Midbrain (tissue), 1 donor: ENCODE results near the gene OR10A6.

Experiments
- DNase-seq: peaks from one replicate; lab custom pipeline; 2025; lab: John Stamatoyannopoulos, UW

OR10A6 gene

DNA sequence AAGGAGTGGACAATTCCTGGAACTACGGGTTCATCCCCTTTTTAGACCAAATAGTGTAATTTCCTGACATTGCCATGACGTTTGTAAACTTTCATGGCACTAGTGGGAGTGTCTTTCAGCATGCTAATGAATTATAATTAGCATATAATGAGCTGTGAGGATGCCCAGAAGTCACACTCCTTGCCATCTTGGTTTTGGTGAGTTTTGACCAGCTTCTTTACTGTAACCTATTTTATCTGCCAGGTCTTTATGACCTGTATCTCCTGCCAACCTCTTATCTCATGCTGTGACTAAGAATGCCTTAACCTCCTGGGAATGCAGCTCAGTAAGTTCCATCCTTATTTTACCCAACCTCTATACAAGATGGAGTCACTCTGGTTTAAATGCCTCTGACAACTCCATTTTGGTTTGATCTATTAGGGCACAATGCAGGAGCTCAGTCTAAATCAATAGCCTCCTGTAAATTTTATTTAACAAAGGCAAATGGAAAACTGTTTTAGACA lies 20.7 kb downstream of the OR10A6 start:
- DNase-seq, result no peak

DNA sequence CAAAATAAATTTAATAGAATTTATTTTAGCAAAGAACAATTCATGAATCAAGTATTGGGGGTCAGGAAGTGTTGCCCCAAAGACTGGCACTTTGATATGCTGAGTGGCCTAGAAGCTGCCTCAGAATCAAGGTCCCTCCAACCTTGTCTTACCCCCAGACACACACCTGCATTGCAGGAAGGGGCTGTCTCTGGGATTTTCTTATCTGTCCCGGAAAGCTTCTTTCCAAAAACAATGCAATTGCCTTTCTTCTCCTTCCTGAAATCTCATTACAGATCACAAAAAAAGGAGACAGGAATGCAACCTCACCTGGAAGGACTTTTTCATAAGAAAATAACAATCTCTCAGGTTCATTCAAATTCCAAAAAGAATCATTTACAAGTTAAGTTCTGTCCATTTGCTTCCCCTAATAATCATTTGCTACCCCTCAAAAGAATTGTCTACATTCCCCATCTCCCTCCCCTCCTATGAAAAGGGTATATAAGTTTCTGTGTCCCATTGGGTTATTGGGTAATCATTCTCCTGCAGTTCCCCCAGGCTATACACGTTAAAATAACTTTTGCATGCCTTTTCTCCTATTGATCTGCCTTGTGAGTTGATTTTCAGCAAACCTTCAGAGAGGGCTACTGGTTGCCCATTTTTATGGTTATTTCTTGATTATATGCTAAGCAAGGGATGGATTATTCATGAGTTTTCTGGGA lies 21.3 kb downstream of the OR10A6 start:
- no peak for DNase-seq

- no peak for DNase-seq
Measured at GRCh38 chr11:7907121-7907520, 23.9 kb downstream of the OR10A6 start.

GRCh38 chr11:7906481-7906880 lies 24.6 kb downstream of the OR10A6 start:
- DNase-seq, result no peak

GRCh38 chr11:7905961-7906429 lies 25.1 kb downstream of the OR10A6 start:
- no peak for DNase-seq

DNA sequence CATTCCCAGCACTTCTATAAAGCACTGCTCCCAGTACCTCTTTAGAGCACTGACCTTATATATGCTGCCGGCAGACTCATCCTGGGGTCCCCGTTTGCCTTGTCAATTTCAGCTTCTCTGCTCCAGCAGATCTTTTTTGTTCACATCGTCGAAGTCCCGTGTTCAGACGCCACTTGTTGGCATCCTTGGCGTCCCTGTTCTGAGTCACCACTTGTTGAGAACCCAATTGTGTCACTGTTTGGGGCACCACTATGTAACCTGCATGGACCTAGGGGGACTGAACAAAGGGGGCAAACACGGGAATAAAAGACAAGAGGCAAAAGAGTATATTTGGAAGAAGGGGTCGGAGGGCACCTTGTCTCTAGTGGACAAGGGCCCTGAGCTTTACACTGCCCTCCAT lies 25.5 kb downstream of the OR10A6 start:
- no peak for DNase-seq

GRCh38 chr11:7904917-7905316 lies 26.2 kb downstream of the OR10A6 start:
- no peak for DNase-seq

DNA sequence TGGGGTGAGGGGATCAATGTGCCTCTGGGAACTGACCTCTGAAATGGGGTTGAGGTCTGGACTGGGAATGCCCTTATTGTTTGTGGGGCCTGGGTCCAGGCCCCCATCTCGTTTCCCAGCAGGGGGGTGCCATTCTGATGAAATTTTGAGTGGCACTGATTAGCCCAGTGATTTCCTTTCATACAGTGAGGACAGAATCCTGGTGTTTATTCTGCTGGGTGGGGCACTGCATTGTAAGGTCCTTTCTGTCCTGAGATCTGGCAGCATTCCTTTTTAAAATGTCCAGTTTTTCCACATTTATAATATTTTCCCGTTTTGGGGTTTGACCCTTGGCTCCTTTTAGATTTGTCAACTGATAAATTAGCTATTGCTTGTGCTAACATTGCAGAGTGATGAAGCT lies 27.1 kb downstream of the OR10A6 start:
- DNase-seq, result no peak

DNA sequence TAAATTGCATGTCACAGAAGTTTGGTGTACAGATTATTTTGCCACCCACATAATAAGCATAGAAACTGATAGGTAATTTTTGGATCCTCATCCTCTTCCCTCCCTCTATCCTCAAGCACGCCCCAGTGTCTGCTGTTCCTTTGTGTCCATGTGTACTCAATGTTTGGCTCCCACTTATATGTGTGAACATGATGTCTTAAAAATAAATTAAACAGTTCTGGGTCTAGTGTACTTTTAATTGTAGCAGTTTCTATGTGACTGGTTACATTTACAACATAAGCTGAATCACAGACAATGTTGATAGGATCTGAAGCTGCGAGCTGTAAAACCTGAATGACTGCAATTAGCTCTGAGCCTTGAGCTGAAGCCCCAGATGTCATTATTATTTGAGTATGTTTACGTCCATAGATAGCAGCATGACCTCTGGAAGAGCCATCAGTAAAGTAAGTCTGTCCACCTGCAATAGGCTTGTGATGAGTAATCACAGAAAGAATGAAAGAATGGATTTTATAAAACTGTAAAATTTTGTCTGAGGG lies 29.7 kb downstream of the OR10A6 start:
- no peak for DNase-seq

GRCh38 chr11:7900686-7901085 lies 30.4 kb downstream of the OR10A6 start:
- no peak for DNase-seq

DNA sequence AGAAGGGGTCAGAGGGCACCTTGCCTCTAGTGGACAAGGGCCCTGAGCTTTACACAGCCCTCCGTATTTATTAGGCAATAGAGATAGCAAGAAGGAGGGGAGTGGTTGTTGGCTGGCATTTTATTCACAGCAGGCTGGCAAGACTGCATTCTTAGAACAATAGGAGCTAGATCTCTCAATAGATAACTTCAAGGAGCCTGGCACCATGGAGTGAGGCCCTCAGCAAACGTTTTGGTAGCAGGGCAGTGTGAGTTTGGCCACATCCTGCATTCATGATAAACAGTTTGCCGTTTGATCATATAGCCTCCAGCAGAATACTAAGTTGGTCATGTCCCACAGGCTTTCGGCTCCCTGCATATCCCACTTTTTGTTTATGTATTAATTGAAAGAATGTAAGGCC lies 31.6 kb downstream of the OR10A6 start:
- no peak for DNase-seq

GRCh38 chr11:7898666-7899283 lies 32.3 kb downstream of the OR10A6 start:
- DNase-seq, result no peak

- no peak for DNase-seq
Measured at GRCh38 chr11:7896009-7896785, 34.9 kb downstream of the OR10A6 start.

- DNase-seq, result no peak
Measured at GRCh38 chr11:7894251-7894650, 36.8 kb downstream of the OR10A6 start.

- no peak for DNase-seq
Measured at GRCh38 chr11:7893796-7894195, 37.3 kb downstream of the OR10A6 start.

DNA sequence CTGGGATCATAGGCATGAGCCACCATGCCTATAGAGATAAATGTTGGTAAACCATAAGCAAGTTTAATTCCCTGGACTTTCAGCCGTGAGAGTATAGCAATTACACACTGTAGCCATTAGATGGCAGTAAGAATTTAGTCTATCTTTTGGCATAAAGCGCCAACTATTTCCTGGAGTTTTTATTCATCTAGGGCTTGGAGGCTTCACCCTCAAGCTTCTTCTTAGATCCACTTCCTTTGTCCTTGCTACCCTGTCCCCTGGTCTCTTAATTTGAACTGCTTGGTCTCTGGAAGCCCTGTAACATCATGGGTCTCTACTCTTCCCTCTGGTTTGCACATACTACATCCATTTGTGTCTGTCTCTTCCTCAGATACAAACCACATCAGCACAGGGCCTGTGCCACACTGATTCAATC lies 38.2 kb downstream of the OR10A6 start:
- peak; percentile 59 for DNase-seq

GRCh38 chr11:7892059-7892699 lies 38.9 kb downstream of the OR10A6 start:
- DNase-seq, result no peak

GRCh38 chr11:7890417-7891172 lies 40.5 kb downstream of the OR10A6 start:
- DNase-seq, result no peak

DNA sequence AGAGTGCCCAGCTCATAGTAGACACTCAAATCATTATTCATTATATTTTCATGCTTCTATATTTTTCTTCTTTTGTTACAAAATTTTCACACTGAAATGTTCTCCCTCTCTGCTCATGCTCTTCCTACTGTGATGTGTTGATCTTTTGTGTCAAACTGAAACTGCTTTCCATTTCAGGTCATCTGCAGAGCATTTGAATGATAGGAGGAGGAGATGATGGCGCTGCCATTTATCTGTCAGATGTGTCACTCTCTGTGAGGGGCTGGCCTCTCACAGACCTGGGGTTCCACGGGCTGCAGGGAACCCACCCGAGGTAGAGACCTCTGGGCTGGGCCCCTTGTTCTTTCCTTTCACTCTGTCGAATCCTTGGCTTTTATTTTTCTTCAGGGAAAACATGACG lies 41.1 kb downstream of the OR10A6 start:
- DNase-seq, result no peak

- DNase-seq, result no peak
Measured at GRCh38 chr11:7882860-7883259, 48.2 kb downstream of the OR10A6 start.
